Measurements from ENCODE around the gene TAC3.
"Not testable (repeated sequence)": the region's sequence is repeated elsewhere in the genome, so short reads cannot be mapped to it uniquely, and the experiment has no call there.

The TAC3 gene

DNA sequence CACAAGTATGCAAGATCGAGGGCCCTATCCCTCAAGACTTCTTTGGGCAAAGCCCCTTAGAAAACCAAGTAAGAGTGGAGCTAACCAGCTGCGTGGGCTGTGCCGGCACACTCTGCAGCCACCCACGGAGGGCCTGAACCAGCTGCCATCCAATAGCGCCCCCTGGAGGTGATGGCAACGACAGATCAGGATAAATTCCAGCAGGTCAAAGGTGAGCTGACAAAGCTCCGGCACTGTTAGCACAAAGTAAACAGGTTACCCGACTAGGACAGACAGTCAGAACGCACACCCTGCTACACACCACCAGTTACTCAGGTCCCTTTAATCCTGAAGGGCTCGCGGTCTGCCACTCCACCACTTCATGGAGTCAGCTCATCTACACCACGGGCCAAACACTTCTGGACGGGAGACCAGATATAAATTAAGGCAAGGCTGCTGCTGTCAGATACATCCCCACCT, 14.9 kb downstream of the TAC3 start:
- DNase-seq: no peak

DNA sequence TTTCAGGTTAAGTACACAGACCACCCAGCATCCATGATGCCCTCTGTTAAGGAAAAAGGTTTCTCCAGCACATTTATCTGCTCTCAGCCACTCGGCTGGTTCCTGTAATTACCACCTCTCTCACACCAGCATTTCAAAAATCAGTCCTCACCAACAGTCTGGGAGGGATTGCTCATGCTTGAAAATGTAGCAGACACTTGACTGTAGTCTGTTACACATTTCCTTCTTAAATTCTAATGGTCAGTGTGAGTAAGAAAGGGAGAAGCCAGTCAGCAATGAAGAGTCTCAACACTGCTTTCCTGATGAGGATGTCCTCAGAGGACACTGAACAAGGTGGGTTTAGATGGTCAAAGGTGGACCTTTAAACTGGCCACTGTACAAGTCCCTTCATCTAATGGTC, 15.9 kb downstream of the TAC3 start:
- DNase-seq: no peak

DNA sequence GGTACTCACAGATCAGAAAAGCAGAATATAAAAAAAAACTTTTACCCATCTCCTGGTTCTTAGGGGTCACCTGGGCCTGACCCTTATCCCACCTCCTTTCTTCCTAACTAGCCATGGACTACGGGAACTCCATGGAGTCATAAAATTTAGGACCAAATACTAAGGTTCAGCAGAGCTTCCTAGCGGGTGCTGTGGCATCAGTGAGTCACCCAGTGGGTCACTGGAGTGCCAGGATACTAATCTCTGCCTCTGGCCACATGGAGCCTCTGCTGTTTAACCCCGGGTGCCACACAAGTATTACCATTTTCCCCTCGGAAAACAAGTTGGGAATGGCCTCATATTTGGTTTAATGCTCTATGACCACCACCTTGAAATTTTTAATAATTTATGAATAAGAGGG, 16.9 kb downstream of the TAC3 start:
- DNase-seq: no peak

DNA sequence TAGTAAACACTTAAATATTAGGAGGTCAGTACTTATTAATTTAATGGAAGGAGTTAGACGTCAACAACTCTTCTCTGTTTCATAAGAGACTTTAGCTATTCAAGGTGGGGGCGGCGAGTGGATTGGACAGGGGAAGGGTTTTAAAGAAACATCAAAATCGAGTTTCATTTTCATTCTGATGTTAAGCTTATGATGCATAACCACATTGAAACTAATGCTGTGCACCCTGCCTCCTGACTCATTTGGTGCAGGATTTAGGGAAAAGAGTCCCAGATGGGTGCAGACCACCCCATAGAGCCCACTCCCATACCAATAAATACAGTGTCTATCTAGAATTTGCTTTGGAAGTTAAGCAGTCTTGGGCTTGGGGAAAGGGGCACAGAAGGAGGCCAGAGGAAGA, 17.3 kb downstream of the TAC3 start:
- no peak for DNase-seq

DNA sequence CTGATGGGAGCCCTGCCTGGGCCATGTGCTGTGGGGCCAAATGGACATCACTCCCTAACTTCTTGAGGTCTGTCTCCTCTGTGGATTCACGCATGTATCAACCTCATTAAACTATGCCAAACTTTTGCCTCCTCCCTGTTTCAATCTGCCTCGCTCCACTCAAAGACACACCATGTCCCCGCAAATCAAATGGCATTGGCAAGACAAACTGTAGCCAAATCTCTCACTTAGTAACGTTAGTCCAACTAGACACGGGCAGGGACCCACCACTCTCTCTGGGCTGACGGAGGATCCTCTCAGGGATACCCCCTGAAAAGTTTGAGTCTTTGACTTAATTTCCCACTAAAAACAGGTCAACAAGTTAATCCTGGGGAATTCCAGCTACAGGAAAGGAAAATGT, 18.0 kb downstream of the TAC3 start:
- DNase-seq: no peak

DNA sequence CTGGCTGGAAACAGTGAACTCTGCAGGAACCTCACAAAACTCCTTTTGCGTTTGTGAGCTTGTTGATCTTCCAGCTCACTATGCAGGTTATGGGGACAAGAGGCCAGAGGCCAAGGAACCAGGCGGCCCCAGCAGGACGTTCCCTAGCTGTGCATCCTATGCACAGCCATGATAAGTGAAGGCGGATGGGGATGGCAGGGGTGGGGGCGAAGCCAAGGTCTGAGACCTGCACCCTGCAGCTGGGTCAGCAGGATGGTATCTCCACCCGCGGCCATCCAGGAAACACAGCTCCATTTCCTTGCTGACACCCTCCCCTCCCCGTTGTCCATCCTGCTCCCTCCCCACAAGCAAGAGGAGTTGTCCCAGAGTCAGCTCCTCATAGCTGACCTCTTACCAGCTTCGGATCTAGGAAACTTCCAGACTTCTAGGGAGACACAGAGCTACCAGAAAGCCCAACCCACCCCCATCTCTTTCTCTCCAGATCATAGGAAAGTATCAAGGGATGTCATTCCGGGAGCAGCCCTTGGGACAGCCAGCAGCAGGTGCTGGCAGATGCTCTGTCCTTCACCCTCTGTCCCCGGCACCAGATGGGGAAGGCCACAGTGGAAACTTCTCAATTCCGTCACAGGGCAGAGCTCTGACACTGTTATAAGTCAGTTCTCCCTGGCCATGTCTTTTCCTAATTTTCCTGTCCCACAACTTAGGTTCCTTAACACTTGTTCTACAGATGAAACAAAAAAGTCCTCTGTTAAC, 19.4 kb downstream of the TAC3 start:
- DNase-seq: no peak

GRCh38 chr12:56995930-56996496, 20.3 kb downstream of the TAC3 start:
- DNase-seq: no peak

- DNase-seq: no peak
These were observed 21.0 kb downstream of the TAC3 start for GRCh38 chr12:56995201-56995929.

GRCh38 chr12:56994231-56994746, 22.0 kb downstream of the TAC3 start:
- DNase-seq: no peak

- DNase-seq: no peak
These were observed 23.0 kb downstream of the TAC3 start for GRCh38 chr12:56993346-56993745.

DNA sequence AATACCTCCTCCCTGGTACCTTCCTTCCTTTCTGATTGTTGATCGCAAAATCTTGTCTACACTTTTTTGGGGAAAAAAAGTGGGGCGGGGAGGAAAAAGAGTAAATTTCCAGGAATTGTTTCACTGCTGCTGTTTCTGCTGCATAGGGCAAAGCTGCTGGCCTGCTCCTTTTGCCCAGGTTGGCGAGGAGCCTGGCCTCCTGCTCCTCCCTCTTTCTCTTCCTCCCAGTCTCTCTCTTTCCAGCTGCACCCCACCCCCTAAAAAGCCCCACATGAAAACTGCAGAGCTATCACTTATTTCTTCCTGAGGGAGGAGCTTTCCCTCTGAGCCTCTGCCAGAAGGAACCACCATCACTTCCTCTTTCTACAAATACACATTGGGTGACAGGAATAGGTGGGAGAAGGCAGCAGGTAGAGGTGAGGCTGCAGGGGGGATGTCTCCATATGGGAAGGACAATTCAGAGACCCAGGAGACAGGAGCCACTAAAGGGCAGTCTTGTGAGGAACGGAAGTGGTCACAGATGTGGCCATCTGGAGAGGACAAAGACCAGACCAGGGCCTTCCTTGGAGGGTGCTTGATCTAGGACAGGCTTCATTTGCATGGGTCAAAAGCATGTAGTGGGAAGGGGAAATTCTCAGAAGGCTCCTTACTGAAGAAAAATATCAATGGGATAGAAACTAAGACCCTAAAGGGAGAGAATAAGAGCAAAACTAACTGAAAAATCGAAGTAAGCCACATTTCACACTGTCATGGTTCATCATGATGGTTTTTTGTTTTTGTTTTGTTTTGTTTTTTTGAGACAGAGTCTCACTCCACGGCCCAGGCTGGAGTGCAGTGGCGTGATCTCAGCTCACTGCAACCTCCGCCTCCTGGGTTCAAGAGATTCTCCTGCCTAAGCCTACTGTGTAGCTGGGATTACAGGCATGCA, 24.7 kb downstream of the TAC3 start:
- DNase-seq: no peak

GRCh38 chr12:56990648-56991318, 25.5 kb downstream of the TAC3 start:
- DNase-seq: no peak

- no peak for DNase-seq
These were observed 26.3 kb downstream of the TAC3 start for GRCh38 chr12:56989861-56990610.

DNA sequence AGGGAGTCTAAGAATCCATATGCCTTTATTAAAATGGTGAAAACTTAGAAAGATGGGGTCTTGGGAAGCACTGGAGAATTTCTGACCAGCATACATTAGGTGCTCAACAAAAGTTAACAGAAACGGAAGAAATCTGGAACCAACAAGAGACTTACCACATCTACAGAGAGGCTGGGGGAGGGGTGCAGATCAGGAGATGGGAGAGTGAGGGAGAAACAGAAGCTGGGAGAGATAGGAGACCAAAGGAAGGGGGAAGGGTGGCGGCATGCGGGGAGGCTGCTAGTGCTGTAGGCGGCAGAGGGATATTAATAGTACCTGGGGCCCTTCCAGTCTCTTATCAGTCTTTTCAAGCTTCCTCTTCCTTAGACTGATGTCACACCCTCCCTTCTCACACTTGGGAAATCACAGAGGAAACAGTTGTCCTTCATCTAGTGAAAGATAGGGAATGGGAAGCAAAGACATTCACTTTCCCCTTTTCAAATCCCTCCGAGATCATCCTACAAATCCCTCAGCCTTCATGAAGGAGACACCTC, 28.1 kb downstream of the TAC3 start:
- DNase-seq: no peak

- peak; percentile 19 for DNase-seq
These were observed 28.7 kb downstream of the TAC3 start for GRCh38 chr12:56987551-56988053.

GRCh38 chr12:56987011-56987410, 29.3 kb downstream of the TAC3 start:
- DNase-seq: no peak

DNA sequence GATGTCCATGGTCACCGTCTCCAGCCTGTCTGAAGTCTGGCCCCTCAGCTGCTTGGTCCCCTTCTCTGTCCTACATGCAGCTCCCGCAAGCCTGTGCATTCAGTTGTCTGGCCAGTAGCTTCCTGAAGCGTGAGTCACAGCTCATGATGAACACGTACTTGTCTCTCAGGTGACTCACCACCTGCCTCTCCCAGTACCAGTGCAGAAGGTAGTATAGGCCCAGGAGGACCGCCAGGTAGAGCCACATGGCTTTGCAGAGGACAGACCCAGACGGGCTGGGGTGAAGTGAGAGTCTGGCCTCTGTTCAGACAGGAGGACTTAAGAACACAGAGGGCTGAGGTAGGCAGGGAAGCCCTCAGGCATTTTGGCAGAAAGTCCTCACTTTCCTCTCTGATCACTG, 30.6 kb downstream of the TAC3 start:
- not testable (repeated sequence) for DNase-seq

GRCh38 chr12:56983386-56983785, 32.9 kb downstream of the TAC3 start:
- no peak for DNase-seq

- not testable (repeated sequence) for DNase-seq
These were observed 33.6 kb downstream of the TAC3 start for GRCh38 chr12:56982578-56983236.

GRCh38 chr12:56980941-56981530, 35.3 kb downstream of the TAC3 start:
- no peak for DNase-seq

Measured in NCI-H1092 (cell line).